Nephron progenitor cell (in vitro differentiated cells): ENCODE results near the gene CLASP1.

Experiments
- DNase-seq: peaks from one replicate; pipeline ENCODE4 v3.0.0; 2021
- H3K27ac Mint-ChIP-seq: 2 replicates; pipeline ENCODE4 v1.8.0; 2021; ENCODE audit warnings: mild to moderate bottlenecking, moderate library complexity, mixed read lengths
- H3K27me3 Mint-ChIP-seq: 2 replicates; pipeline ENCODE4 v1.8.0; 2021; ENCODE audit warnings: mild to moderate bottlenecking, low read depth, mixed read lengths; ENCODE audit not compliant: poor library complexity
- H3K36me3 Mint-ChIP-seq: 2 replicates; pipeline ENCODE4 v1.8.0; 2021; ENCODE audit warnings: low read depth, mixed read lengths
- H3K4me1 Mint-ChIP-seq: 2 replicates; pipeline ENCODE4 v1.8.0; 2021; ENCODE audit warnings: mixed read lengths
- H3K4me3 Mint-ChIP-seq: 2 replicates; pipeline ENCODE4 v1.8.0; 2021; ENCODE audit warnings: mild to moderate bottlenecking, moderate library complexity, mixed read lengths
- H3K9me3 Mint-ChIP-seq: 2 replicates; pipeline ENCODE4 v1.8.0; 2021; ENCODE audit warnings: mild to moderate bottlenecking, moderate library complexity, mixed read lengths
- CTCF ChIP-seq: fragments of 200-600 bp; sonication (generic); IDR thresholded peaks from 2 replicates; pipeline ENCODE4 v1.5.0; 2021; ENCODE audit warnings: antibody characterized with exemption

CLASP1 gene

GRCh38 chr2:121490584-121491133 is 158.6 kb downstream of the CLASP1 start:
- H3K4me1 Mint-ChIP-seq, result no peaks in the 10 kb centered on the region
- no peak overlapping the region for H3K4me3 Mint-ChIP-seq
- H3K27me3 Mint-ChIP-seq, result no peaks in the 10 kb centered on the region
- H3K27ac Mint-ChIP-seq, result no peak overlapping the region
- no peak for TF ChIP-seq CTCF
- no peak for DNase-seq
- H3K36me3 Mint-ChIP-seq, result peaks cover 23% of the 10 kb centered on the region
- H3K9me3 Mint-ChIP-seq, result no peaks in the 10 kb centered on the region

- TF ChIP-seq CTCF, result no peak
These were observed 159.2 kb downstream of the CLASP1 start for GRCh38 chr2:121489911-121490583.

GRCh38 chr2:121489284-121489683 is 160.0 kb downstream of the CLASP1 start:
- no peak for TF ChIP-seq CTCF
- Mint-ChIP-seq H3K36me3 (peaks cover 29% of the 10 kb centered on the region), H3K27me3 (no peaks in the 10 kb centered on the region), H3K4me1 (no peaks in the 10 kb centered on the region), H3K27ac (no peak overlapping the region), H3K9me3 (no peaks in the 10 kb centered on the region), H3K4me3 (no peak overlapping the region)
- no peak for DNase-seq

More at GRCh38 chr2:121489911-121490583, 159.2 kb downstream of the CLASP1 start:
- H3K9me3 Mint-ChIP-seq, result no peaks in the 10 kb centered on the region
- H3K27me3 Mint-ChIP-seq, result no peaks in the 10 kb centered on the region
- H3K27ac Mint-ChIP-seq, result no peak overlapping the region
- H3K36me3 Mint-ChIP-seq, result peaks cover 23% of the 10 kb centered on the region
- no peak for DNase-seq
- no peak overlapping the region for H3K4me3 Mint-ChIP-seq
- H3K4me1 Mint-ChIP-seq, result no peaks in the 10 kb centered on the region

- Mint-ChIP-seq H3K27me3 (no peaks in the 10 kb centered on the region), H3K4me1 (no peaks in the 10 kb centered on the region), H3K27ac (no peak overlapping the region), H3K4me3 (no peak overlapping the region), H3K9me3 (no peaks in the 10 kb centered on the region), H3K36me3 (peaks cover 14% of the 10 kb centered on the region)
- no peak for DNase-seq
- TF ChIP-seq CTCF, result no peak
These were observed 163.0 kb downstream of the CLASP1 start for GRCh38 chr2:121486191-121486790.

- H3K9me3 Mint-ChIP-seq, result no peaks in the 10 kb centered on the region
- no peak for DNase-seq
- no peak overlapping the region for H3K27ac Mint-ChIP-seq
- peaks cover 14% of the 10 kb centered on the region for H3K36me3 Mint-ChIP-seq
- H3K4me3 Mint-ChIP-seq, result no peak overlapping the region
- peaks cover 4% of the 10 kb centered on the region for H3K4me1 Mint-ChIP-seq
- TF ChIP-seq CTCF, result no peak
- H3K27me3 Mint-ChIP-seq, result no peaks in the 10 kb centered on the region
These were observed 164.2 kb downstream of the CLASP1 start for GRCh38 chr2:121485039-121485438.
